Thyroid gland (tissue), 4 donors: Measurements from ENCODE around the gene ERBB3.

Experiments
- POLR2A ChIP-seq, 2 donors: fragments of 450-650 bp; IDR thresholded peaks; one replicate each; pipeline ENCODE4 v1.6.1; 2017; ENCODE audit warnings: antibody characterized with exemption in 2 of 2, mild to moderate bottlenecking in 2 of 2, moderate library complexity in 1 of 2
- TF ChIP-seq, protein P1 (sequence below), 6 experiments: fragments of 200-600 bp in 3 of 6; fragments of 450-650 bp in 3 of 6; sonication (generic) in 3 of 6; IDR thresholded peaks; one replicate each; pipeline ENCODE4 v1.5.1; 2016 to 2019; ENCODE audit warnings: antibody characterized with exemption in 6 of 6, mild to moderate bottlenecking in 2 of 6, inconsistent platforms in 1 of 6, moderate library complexity in 1 of 6

DNA sequence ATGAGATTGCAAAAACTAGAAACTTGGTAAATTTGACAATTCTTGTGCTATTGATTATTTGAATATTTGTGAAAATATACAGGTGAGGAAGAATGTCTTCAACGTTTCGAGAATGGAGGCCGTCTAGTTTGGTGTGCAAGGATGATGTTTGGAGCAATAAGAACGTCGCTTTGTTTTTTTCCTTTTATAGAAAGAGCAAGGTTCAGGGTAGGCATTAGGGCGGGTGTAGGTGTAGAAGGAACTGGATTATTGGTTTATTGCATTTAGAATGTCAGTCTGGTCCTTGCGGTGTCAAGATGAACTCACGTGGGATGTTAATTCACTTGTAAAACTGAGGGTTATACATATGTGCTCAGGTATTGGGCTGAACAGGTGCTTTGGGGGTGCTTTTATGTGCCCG is 37.1 kb upstream of the ERBB3 start:
- TF ChIP-seq, protein P1, sequence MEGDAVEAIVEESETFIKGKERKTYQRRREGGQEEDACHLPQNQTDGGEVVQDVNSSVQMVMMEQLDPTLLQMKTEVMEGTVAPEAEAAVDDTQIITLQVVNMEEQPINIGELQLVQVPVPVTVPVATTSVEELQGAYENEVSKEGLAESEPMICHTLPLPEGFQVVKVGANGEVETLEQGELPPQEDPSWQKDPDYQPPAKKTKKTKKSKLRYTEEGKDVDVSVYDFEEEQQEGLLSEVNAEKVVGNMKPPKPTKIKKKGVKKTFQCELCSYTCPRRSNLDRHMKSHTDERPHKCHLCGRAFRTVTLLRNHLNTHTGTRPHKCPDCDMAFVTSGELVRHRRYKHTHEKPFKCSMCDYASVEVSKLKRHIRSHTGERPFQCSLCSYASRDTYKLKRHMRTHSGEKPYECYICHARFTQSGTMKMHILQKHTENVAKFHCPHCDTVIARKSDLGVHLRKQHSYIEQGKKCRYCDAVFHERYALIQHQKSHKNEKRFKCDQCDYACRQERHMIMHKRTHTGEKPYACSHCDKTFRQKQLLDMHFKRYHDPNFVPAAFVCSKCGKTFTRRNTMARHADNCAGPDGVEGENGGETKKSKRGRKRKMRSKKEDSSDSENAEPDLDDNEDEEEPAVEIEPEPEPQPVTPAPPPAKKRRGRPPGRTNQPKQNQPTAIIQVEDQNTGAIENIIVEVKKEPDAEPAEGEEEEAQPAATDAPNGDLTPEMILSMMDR (IDR thresholded peaks at IDR 0.05) = no peak
- TF ChIP-seq POLR2A (IDR thresholded peaks at IDR 0.05) = no peak
